GM18520 (cell line): Measurements from ENCODE around the gene EMP2.
A peak's percentile ranks its signal among the peaks of the same experiment; 100 is the strongest.
"Not testable (repeated sequence)": the region's sequence is repeated elsewhere in the genome, so short reads cannot be mapped to it uniquely, and the experiment has no call there.

Experiments used
- ATAC-seq: cut with Tn5 transposase; IDR thresholded peaks from one replicate; pipeline ENCODE4 v1.9.1; 2021; ENCODE audit not compliant: unreplicated experiment

Gene EMP2

DNA sequence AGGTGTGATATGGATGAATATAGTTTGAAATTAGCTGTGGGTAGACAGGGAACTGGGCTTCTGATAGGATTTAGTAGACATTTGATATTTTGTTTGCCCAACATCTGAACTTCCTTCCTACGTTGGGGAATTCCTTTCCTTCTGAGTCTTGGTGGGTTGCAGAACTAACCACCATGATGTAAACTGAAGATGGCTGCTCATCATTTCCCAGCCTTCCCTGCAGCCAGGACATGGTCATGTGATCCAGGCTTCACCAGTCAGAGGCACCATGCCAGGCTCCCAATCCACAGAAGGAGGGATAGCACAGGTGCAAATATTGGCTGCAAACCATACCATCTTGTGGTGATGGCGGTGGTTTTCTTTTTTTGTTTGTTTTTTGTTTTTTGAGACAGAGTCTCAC is 57.4 kb downstream of the EMP2 start:
- ATAC-seq: no peak

DNA sequence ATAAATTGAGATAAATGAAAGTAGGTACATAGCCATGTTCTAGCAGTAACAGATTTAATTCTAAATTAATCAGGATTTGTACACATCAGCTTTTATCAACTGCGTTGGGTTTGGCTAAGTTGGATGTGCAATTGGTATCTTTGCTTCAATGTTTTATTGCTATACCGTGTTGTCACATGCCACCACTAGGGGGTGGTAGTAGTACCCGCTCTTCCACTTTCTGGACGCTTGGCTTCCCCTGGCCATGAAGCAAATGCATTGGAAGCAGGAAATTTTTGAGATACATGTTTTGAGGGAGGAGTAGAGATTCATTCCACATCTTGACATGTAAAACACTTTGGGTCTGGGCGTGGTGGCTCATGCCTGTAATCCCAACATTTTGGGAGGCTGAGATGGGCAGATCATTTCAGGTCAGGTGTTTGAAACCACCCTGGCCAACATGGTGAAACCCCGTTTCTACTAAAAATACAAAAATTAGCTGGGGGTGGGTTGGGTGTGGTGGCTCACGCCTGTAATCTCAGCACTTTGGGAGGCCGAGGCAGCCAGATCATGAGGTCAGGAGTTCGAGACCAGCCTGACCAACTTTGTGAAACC is 58.6 kb downstream of the EMP2 start:
- ATAC-seq: no peak

GRCh38 chr16:10520869-10521578 is 59.4 kb downstream of the EMP2 start:
- no peak for ATAC-seq

GRCh38 chr16:10519929-10520868 is 60.2 kb downstream of the EMP2 start:
- no peak for ATAC-seq

- no peak for ATAC-seq
Observed at GRCh38 chr16:10519297-10519696, 61.1 kb downstream of the EMP2 start.

DNA sequence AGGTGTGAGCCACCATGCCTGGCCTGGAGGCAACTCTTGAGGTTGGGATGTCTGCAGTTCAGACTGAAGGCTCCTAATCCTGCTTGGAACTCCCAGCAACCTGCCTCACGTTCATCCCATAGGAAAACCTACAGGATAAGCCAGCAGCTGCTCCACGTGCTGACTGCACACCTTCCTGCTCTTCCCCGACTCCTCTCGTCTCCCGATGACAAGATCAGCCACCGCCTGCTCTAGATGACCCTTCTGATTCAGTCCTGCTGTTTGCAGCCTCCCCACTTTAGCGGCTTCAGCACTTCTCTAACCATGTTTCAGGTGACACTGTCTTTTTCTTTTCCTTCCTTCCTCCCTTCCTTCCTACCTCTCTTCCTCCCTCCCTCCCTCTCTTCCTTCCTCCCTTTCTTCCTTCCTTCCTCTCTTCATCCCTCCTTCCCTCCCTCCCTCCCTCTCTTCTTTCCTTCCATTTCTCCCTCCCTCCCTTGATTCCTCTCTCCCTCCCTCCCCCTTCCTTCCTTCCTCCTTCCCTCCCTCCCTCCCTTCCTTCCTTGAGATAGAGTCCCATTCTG is 61.8 kb downstream of the EMP2 start:
- ATAC-seq: no peak

- no peak for ATAC-seq
Observed at GRCh38 chr16:10517868-10518267, 62.5 kb downstream of the EMP2 start.

DNA sequence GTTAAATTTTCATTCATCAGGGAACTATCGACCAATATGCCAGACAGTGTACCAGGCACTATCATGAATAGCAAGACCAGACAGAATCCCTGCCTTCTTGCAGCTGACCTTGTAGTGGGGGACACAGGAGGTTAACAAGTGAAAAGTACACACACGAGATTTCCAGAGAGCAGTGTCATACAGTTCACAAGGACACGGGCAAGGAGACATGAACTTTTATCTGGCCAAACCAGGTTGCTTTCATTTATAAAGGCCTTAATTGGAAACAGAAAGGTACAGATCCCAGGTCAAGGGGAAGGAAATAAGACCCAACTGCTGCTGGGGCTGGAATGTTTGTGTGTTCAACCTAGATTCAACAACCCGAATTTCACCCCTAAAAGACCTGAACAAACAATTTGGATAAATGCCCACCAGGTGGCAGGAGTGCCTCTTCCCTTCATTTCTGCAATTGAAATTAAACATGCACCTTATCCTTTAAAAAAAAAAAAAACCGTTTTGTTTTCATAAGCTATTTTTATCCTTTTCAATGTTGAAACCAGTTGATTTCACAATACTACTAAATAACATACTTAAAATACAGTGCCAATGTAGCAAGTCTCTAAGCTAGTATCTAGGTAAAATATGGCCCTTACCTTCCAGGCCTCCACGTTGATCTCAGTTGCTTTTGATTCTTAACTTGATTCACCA is 65.9 kb downstream of the EMP2 start:
- ATAC-seq: no peak

GRCh38 chr16:10511829-10512228 is 68.6 kb downstream of the EMP2 start:
- ATAC-seq: no peak

GRCh38 chr16:10510279-10510678 is 70.1 kb downstream of the EMP2 start:
- ATAC-seq: no peak

DNA sequence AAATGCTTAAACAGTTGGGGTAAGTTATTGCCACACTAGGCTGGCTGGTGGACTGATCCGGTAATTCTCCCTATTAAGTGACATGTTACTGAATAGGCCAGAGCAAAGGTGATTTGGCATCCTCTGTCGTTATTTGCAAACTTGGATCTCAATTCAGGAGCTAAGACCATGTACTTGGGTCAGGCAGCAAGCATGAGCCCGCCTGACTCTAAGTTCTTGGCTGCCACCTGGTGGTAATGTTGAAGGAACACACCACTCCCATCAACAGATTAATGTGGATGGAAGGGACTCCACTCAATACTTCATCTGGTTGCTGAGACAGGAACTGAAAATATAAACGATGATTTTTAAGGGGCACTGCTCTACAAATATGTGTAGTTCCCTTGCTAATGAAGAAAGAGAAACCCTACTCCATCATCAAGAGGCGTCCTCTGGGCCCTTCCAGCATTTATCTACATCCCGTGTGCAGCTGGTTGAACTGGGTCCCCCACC is 70.8 kb downstream of the EMP2 start:
- peak; percentile 55 for ATAC-seq

DNA sequence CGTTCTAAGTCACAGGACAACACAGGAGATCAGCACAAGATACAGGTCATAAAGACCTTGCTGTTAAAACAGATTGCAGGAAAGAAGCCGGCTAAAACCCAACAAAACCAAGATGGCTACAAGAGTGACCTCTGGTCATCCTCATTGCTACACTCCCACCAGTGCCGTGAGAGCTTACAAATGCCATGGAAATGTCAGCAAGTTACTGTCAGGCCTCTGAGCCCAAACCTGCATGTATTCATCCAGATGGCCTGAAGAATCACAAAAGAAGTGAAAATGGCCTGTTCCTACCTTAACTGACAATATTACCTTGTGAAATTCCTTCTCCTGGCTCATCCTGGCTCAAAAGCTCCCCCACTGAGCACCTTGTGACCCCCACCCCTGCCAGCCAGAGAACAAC is 75.1 kb downstream of the EMP2 start:
- not testable (repeated sequence) for ATAC-seq

DNA sequence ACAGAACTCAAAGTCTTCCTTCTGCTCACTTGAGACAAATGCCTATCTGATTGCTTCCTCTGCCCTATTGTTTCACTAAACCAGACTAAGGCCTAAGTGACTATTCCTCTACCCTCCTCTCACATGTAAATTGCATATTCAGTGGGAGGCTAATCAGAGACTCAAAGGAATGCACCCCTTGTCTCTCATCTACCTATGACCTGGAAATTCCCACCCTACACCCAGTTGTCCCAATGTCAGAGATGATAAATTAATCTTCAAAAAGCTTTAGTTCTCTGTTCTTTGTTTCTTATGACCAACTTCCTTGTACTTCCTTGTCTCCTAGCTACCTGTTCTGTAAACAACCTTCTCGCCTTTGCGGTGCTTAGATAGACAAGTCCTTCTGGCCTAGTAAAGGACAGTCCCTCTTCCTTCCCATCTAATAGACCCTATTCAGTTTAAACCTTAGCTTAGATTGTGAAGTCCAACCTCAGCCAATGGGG is 76.0 kb downstream of the EMP2 start:
- no peak for ATAC-seq

GRCh38 chr16:10502776-10503175 is 77.6 kb downstream of the EMP2 start:
- no peak for ATAC-seq

DNA sequence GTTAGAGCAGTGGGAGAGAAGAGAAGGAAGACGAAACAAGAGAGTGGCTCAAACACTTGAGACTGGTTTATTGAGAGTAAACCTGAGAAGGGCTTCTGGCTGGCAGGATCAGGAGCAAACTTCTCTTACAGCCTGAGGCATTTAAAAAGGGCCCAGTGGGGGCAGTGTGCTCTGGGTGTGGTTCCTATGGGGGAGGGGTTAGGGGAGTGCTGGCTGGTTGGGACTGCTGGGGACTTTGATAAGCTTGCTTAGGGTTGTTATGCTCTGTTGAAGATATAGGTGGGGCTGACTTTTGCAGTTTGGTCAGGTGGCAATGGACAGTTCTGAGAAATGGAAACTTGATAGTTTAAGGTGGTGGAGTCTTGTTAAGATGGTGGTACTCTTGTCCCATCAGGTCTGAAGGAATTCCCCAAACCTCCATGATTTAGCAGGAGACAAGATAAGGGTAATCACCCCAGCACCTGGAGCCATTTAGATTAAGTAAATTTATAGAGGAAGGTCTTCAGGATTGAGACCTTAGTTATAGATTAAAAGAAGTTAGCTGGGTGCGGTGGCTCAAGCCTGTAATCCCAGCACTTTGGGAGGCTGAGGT is 79.3 kb downstream of the EMP2 start:
- ATAC-seq: no peak

- no peak for ATAC-seq
Observed at GRCh38 chr16:10500582-10500981, 79.8 kb downstream of the EMP2 start.

- ATAC-seq: no peak
Observed at GRCh38 chr16:10497132-10498101, 83.0 kb downstream of the EMP2 start.

GRCh38 chr16:10495031-10495345 is 85.4 kb downstream of the EMP2 start:
- ATAC-seq: no peak

- no peak for ATAC-seq
Observed at GRCh38 chr16:10494343-10495030, 85.9 kb downstream of the EMP2 start.
